GM23248 (cell line): ENCODE results near the gene GTF2H1.

Source experiments
- EZH2 ChIP-seq: fragments of 200-600 bp; sonication (generic); IDR thresholded peaks from 2 replicates; pipeline ENCODE4 v1.6.1; 2018; ENCODE audit warnings: antibody characterized with exemption, mild to moderate bottlenecking; ENCODE audit not compliant: insufficient read depth, poor library complexity, severe bottlenecking
- EZH2phosphoT487 ChIP-seq: fragments of 200-600 bp; sonication (generic); IDR thresholded peaks from 2 replicates; pipeline ENCODE4 v1.6.1; 2018; ENCODE audit warnings: antibody characterized with exemption, moderate library complexity, mild to moderate bottlenecking, low read depth; ENCODE audit not compliant: insufficient read depth

GRCh38 chr11:18394928-18395734, 72.8 kb downstream of the GTF2H1 start:
- TF ChIP-seq EZH2phosphoT487 (no peak), EZH2 (no peak)
